GDM1 (cell line): ENCODE results near the gene ITPRID1.

Experiments
- DNase-seq: peaks from one replicate; lab custom pipeline; 2025; lab: John Stamatoyannopoulos, UW

ITPRID1 gene

DNA sequence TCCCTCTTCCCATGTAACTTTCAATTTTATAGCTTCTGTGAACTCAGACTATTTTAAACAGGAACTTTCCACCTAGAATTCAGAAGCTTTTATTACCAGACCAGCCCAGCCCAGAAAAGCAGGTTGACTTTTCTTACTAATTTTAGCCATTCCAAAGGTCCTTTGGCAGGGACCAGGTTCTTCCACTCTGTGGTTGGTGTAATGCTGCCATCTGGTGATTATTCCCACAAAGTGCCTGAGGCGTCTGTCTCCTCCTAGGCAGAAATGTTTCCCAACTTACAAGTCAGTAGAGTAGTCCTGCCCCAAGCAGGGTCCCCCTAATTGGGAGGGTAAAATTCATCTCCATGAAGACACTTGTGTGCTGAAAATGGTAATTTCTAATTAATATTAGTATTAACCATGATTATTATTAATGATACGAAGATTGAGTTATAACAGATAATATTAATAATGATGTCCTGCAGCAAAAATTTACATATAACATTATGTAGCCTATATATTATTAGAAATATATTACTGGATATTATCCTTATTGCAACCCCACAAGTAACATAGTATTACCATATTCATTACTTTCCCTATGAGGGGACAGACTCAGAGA, 120.1 kb downstream of the ITPRID1 start:
- DNase-seq, result no peak

DNA sequence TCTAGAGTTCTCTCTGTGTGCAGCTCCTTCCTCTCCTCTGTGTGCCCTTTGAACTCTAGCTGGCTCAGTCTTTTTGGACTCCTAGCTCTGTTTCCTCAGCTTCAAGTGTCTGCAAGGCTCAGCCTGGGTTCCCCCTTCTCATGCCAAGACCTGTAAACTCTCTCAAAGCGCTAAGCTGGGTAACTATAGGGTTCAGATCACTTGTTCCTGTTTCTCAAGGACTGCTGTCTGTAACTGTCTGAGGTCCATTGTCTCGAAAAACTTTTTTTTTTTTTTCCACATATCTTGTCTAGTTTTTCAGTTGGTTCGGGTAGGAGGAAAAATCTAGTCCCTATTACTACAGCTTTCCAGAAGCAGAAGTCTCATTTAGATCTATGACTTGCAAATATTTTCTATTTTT, 126.5 kb downstream of the ITPRID1 start:
- DNase-seq, result no peak

GRCh38 chr7:31642681-31643115, 128.8 kb downstream of the ITPRID1 start:
- DNase-seq, result no peak

GRCh38 chr7:31646942-31647341, 133.1 kb downstream of the ITPRID1 start:
- DNase-seq, result no peak

DNA sequence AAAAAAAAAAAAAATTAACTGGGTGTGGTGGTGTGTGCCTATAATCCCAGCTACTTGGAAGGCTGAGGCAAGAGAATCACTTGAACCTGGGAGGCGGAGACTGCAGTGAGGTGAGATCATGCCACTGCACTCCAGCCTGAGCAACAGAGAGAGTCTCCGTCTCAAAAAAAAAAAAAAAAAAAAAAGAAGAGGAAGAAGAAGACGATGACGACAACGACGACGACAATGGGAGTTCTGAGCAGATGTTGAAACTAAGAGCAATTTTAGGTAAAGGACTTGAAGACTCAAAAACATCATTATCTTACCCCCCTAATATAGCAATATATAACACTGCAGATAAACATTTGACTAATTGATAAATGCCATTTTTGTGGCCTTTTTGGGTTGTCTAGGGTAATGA, 133.6 kb downstream of the ITPRID1 start:
- DNase-seq, result no peak

- DNase-seq, result no peak
Observed at GRCh38 chr7:31648288-31648687, 134.4 kb downstream of the ITPRID1 start.

GRCh38 chr7:31648880-31649279, 135.0 kb downstream of the ITPRID1 start:
- no peak for DNase-seq

DNA sequence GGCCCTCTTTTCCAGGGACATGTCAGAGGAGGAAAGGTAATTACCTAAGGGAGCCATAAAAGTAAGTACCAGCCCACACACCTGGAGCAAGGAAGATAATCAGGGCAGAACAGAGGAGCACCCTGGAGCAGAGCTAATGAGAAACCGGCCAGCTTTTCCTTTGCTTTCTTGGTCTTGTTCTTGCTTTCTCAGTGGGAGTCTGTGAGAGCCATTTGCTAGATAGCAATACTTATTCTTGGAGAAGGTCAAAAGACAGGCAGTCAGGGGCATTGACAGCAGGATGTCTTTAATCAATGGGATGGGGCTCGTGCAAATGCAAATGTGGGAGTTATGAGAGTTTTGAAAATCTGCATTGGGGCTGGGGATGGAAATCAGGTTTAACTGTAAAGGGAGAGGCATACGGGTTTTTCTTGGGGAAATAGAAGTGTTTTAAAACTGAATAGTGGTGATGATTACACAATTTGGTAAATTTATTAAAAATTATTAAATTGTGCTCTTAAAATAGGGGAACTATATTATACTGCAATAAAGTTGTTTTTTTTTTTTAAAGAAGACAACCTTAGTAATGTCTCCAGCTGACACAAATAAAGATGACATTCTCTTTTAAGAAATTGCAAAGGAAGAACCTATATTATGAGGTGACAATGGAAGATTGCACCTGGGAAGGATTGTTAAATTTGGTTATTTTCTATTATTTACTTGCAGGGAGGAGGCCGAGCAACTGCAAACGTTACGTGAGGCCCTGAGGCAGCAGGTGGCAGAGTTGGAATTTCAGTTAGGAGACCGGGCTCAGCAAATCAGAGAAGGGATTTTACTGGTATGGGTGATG, 137.6 kb downstream of the ITPRID1 start:
- DNase-seq, result no peak

DNA sequence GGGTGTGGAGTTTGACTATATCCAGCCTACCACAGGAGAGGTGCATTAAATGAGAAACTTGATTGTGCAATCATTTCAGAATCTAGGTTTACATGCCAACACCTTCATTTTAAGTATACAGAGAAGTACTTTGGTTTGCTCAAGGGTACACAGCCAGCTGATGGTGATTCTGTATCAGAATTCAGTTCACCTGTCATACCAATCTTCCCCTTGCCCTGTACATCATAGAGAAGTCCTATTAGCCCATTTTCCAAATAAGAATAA, 138.1 kb downstream of the ITPRID1 start:
- DNase-seq, result no peak

GRCh38 chr7:31663072-31663471, 149.2 kb downstream of the ITPRID1 start:
- DNase-seq, result no peak

- DNase-seq, result no peak
Observed at GRCh38 chr7:31664890-31665289, 151.0 kb downstream of the ITPRID1 start.

DNA sequence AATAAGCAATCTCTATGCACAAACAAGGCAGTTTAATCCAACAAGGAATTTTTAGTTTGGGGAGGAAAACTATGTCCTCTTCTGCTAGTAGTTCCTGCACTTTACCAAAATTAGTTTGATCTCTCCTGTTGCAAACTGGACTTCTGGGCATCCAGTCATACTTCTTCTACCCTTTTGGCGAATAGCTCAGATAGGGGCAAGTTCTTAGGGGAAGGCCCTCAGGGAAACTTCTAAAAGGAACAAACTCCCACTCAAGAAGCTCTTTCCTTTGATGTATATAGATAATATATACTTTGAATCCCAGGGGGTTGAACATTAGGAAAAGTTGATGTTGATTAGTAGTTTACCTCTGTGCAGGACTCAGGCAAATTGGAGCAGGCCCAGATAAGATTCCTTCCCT, 151.7 kb downstream of the ITPRID1 start:
- no peak for DNase-seq

- DNase-seq, result no peak
Observed at GRCh38 chr7:31669461-31669860, 155.6 kb downstream of the ITPRID1 start.

DNA sequence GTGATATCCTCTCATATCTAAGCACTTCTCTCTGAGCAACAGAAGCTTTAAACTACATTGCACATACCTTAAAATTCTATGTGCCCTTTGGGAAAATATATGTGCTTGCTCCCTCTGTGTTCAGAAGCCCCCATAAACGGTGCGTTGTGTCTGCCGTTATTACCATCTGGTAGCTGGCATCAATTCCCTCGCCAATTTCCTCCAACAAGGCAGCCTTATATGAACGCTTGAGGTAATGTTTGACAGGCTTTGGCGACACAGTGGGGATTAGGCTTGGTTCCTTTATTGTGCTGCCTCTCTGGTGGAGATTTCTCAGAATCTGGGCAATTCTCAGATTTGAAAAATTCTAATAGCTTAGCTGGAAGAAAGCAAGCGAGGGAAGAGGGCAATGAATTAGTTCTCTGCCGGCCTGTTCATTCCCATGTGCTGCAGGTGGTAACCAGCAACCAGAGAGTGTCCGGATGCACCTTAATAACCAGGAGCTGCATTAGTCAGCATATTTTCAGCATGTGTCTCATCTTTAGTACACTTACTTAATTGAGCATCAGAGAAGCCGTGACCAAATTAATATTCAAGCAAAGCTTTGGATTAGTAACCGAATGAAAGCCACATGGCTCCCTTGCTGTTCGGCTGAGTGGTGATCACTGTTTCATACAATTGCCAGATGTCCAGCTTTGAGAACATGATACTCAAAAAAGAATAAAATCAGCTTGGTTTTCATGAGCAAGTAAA, 165.8 kb downstream of the ITPRID1 start:
- no peak for DNase-seq

DNA sequence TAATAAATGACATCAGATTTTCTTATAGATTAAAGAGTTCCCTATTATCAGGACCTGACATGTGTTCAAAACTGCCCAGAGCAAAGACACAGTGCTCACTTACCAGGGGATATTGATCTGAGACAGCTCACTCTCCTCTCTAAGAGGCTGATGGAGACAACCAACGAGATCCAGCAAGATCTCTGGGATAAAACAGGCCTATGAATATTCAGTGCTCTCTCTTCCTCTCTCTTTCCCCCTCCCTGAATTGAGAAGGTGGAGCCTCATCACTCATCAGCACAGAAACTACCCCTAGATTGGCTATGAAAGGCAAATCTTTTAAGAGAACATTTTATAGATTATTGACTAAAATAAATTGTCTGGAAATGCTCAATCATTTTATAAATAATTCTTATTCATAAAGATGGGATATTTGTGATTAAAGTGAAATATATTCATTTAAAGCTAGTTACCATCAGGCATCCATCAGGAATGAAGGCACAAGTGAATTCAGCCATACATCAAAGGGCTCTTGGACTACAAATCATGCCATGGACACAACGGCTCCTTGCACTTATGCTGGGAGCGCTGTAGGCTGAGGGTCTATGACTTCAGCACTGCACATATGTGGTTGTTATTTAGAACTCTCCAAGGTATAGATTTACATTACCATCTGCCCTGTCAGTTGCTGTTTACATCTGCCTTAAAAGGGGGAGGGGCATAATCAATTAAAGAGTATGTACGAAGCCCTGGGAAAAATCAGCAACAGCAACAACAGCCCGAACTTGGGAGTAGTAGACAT, 169.7 kb downstream of the ITPRID1 start:
- DNase-seq, result no peak

DNA sequence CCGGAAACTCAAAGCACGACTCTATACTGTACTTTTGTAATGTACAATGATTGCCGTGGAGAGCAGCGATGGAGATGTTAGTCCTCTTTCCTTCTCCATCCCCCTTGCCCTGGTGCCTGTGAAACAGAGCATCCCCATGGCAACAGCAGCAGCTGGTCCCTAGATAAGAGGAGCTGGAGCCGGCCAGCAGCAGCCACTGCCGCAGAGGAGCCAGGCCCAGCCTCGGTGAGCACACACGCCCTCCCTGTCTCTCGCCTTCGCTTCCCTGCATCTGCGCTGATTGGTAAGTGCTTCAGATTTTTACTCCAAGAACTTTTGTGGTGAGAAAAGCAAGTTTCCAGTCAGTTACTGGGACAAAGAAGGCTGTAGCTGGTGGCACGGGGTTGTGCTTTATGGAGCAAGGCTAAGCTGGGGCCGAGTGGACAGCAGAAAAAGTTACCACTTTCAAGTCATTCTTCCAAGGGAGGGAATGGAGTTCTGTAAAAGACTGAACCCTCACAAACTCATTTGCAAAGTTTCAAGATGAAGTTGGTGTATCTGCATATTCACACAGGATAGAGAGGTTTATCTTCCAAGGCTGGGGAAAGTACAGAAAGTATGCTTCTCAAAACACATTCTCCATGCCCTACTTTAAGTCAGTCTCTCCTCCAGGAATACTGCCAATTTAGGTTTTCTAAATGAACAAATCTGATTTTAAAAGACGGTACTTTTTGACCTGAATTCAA, 173.3 kb downstream of the ITPRID1 start, which contains the start of gene PPP1R17:
TSS of gene PPP1R17 (plus strand) at position 192 of the 725 bp plus-strand sequence. CDS start 5,227 bp downstream, outside the sequence.
- no peak for DNase-seq

DNA sequence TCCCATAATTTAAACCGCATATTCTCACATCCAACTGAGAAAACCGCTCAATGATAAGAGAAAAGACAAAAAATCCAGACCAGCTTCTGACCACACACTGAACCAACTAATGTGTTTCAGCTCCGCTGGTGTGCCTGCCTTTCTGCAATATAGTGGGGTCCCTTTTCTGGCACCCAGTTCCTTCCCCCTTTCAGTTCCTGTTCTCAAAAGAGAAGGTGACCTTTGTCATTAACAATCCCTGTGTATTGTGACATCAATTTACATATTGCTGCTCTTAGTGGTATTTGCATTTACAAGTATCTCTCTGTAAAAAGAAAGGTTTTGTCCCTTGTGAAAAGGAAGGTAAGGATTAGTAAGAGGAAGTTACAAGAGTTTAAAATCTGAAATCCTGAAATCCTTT, 174.5 kb downstream of the ITPRID1 start:
- DNase-seq, result no peak

- DNase-seq, result no peak
Observed at GRCh38 chr7:31688996-31689395, 175.1 kb downstream of the ITPRID1 start.

DNA sequence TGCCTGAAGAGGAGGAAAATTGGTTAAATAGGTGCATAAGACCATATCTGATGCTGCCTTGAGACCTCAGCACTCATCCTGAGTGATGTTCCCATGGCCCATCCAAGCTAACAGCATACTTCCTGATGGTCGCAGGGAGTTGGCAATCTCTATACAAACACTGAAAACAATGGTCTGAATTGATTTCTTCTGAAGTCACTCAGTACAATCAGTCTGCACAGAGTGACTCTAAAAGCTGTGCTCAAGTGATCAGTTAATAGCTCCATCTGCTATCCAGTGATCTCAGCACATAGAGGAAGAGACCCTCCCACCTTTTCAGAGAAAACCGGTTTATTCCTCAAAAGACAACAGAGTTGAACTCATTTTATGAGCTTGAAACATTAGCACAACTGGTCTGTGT, 177.0 kb downstream of the ITPRID1 start:
- DNase-seq, result no peak

- no peak for DNase-seq
Observed at GRCh38 chr7:31692451-31692850, 178.6 kb downstream of the ITPRID1 start.

GRCh38 chr7:31692871-31693270, 179.0 kb downstream of the ITPRID1 start:
- no peak for DNase-seq
